ENCODE measurements around the gene ORM1.

ORM1 gene

GRCh38 chr9:114344692-114345091 is 21.8 kb downstream of the ORM1 start:
- DNase-seq = no peak

DNA sequence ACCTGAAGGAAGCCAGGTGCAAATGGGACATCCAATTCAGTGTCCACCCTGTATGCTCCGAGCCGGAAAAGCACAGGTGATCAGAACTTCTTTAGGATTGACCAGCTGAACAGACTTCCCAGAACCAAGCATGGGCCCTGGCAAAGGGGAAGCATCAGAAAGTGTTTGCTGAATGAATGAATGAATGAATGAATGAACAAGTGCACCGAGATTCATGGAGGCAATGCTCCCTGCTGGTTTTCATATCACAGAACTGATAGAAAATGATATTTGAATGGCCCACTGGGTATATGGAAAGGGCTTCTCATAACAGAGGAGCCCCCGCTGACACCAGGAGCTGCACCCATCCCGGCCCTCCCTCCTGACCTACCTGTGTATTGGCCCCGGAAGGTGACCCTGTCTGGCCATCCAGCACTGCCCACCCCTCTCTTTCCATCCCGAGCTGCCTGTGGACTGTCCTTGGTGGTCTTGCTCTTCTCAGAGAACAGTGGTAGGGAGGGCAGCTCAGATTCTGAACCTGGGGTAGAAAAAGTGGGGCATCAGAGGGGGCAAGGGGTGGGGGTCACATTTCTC is 22.7 kb downstream of the ORM1 start:
- DNase-seq = no peak

- DNase-seq = peak in 1 of 2 experiments; percentile 57
Measured at GRCh38 chr9:114346146-114346545, 23.2 kb downstream of the ORM1 start.

DNA sequence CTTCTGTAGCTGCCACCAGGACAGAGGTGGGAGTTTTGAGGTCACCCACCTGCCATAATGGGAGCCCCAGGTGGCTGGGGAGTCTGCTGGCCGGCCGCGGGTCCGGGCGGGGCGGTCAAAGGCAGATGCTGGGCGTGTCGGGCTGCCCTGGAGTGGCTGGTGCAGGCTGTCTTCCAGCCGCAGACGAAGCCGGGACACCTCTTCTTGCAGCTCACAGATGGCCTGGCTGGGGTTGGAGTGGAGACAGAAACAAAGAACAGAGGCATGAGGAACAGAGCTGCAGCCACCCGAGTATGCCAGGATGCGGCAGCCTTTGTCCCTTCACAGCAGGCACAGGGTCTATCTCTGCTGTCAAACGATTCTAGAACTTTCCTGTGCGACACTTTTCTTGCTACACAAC is 24.8 kb downstream of the ORM1 start:
- DNase-seq = peak; percentile 79 to 92

DNA sequence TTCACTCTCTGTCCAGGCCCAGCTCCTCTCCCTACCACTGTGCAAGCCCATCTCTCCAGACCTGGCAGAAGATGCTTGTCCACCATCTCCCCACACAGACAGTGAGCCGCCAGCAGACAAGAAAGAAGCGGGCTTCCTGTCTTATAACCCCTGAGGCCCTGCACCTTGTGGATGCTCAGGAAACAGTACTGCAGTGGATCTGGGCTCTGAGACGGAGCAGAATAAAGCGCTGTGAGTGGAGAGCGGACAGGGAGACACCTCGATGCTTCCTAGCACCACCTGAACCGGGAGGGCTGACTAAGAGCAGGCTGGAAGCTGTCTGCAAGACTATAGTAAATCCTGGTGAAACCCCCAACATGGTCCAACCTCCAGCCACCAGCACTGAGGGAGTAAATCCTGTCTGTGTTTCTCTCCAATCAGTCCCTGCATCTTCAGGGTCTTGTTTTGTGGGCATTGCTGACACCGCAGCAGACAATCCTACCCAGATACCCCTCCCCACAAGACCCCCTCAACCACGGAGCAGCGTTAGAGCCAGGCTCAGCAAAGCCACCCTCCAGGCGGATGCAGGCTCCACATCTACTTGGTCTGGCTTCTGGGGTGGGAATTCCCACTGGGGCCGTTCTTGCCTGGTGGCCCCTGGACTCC is 25.5 kb downstream of the ORM1 start:
- DNase-seq = no peak

DNA sequence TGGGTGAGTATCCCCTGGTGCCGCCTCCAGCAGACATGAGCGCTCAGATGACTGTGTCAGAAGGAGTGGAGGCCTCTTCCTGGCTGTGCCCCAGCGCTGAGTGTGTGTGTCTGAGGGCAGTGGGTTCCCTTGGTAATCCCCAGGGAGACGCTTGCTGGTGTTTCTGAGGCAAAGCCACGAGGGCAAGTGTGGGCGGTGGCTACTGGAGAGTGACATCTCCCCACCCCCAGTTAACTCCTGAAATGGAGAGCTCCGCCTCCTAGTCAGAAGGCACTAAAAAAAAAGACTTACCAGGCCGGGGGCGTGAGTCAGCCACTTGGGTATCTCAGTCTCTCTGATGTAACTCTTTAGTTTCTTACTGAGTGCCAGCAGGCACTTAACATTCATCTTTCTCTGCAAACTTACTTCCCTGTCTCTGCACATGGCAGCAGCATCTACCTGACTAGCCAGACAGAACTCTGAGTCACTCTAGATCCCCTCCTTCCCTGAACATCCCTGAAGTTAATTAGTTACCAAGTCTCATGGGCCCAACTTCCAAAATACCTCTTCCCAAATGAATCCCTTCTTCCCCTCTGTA is 26.1 kb downstream of the ORM1 start:
- peak in 1 of 2 experiments; percentile 46 for DNase-seq

- DNase-seq = no peak
Measured at GRCh38 chr9:114349713-114350480, 27.0 kb downstream of the ORM1 start.

GRCh38 chr9:114350636-114351401 is 27.9 kb downstream of the ORM1 start:
- DNase-seq = no peak

GRCh38 chr9:114351932-114352331 is 29.0 kb downstream of the ORM1 start:
- no peak for DNase-seq

- DNase-seq = no peak
Measured at GRCh38 chr9:114355821-114356220, 32.9 kb downstream of the ORM1 start.

- DNase-seq = no peak
Measured at GRCh38 chr9:114356792-114357191, 33.9 kb downstream of the ORM1 start.

DNA sequence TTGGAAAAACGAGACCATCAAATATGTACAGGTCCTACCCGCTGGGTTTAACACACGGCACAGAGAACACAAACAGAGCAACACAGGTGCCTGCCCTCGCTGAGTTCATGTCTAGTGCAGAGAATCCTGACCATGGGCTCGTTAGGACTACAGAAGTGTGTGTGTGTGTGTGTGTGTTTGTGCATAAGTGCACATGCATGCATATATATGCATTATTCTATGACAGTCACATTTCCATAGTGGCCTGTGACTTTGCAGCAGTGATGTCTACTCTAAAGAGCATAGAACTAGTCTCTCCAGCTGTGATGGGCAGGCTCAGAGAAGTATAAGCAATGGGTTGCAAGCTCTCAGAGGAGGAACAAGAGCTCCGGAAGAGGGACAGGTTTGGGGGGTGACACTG is 34.5 kb downstream of the ORM1 start:
- no peak for DNase-seq

- no peak for DNase-seq
Measured at GRCh38 chr9:114357911-114358328, 35.0 kb downstream of the ORM1 start.

DNA sequence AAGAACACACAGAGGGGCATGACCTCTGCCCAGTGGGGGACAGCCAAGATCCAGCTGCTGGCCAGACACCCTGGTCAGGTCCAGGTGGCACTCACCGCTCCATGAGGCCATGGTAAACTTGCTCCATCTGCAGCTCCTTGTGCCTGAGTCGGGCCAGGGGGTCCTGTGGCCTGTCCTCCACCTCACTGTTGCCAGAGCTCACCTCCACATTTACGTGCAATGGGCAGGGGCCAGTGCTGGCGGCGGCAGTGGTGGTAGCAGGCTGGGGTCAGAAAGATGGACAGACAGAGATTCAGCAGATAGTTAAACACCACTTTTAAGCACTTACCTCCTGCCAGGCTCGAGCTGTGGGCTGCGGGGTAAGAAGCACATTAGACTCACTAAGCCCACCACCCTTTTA is 36.9 kb downstream of the ORM1 start:
- DNase-seq = no peak

DNA sequence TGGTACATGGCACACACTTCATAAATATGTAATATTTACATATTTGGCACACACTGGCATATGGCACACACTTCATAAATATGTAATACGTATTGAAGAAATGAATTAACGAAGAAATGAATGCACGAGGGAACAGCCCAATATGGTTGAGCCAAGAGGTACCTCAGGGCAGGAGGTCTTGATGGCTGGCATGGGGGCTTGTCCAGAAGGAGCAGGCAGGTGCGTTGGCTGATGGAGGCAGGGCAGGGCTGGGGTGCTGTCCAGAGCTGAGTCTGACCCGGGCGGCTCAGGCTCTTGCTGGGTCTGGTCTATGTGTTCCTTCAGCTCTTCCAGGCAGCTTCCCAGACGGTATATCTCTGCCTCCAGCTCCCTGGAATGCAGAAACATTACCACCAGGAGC is 38.6 kb downstream of the ORM1 start:
- no peak for DNase-seq

DNA sequence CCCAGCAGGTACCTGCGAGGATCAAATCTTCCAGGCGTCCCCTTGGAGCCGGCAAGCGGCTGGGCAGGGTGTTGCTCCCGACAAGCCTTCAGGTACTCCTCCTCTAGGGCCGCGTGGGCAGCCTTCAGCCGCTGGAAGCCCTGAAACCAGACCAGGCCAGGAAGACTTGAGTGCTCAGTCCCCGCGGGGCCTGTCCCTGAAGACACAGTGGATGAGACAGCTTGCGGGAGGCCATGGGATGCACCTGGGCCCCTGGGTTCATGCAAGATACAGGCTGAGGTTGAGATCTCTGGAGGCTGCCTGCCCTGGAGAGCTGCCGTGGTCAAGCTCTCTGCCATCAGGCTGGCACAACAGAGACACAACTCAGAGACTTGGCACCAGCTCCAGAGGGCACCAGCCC is 39.5 kb downstream of the ORM1 start:
- DNase-seq = no peak

DNA sequence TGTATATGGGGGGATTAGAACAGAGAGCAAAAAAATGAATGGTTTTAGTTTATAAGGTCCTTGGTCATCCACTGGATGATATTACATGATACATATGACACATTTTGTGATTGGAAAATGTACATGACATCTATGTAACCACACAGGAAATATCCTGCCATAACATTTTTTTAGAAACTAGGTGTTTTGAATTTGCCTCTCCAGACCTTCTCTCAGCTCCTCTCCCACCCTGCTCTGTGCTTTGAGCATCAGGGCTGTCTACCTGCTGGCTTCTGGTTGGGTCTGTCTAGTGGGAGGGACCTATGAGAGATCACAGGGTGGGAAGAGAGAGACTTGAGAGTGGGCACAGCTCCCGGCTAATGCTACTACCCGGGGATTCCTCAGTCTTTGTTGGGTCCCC is 40.5 kb downstream of the ORM1 start:
- DNase-seq = no peak

- DNase-seq = no peak
Measured at GRCh38 chr9:114364134-114365041, 41.5 kb downstream of the ORM1 start.

DNA sequence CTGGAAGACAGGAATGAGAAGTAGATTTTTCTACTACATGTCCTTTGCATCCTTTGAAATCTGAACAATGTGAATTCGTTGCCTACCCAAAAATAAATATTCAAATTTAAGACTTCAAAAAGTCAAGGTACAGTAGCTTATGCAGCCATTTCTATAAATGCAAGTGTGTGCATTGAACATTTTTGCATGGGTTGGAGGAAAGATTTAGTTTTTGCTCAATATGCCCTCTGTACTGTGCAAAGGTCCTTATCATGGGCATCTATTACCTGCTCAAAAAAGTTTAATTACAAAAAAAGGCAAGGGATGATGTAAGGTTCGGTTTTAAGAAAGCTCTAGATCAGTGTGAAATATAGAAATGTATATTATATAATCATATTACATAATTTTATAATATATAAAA is 42.3 kb downstream of the ORM1 start:
- DNase-seq = no peak

DNA sequence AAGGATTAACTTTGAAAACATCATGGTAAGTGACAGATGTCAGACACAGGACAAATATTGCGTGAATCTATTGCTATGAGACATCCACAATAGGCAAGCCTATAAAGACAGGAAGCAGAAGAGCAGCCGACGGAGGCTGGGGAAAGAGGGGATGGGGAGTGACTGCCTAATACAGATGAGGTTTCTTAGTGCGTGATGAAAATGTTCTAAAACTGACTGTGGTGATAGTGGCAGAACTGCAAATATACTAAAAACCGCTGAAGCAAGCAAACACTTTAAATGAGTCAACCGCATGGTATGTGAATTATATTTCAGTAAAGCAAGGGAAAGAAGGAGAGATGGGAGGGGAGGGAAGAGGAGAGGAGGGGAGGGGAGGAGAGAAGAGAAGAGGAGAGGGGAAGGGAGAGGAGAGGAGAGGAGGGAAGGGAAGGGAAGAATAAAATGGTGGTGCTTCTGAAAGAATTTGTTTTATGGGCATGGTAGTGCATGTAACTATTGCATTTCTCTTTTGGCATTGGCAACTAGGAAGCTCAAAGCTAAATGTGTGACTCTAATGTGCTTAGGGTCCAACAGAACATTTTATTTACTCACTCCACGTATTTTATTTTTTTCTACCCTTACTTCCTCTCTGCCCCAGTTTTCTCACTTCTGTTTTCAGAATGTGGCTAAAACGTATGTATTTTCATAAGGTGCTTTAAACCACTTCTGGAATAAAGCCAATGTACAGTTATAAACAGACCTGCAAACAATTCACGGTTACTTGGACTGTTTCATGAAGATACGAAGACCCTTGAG is 43.6 kb downstream of the ORM1 start:
- DNase-seq = peak in 1 of 2 experiments; percentile 38

GRCh38 chr9:114367366-114367765 is 44.5 kb downstream of the ORM1 start:
- no peak for DNase-seq
